ENCODE measurements around the gene MYO7A. TPM values are rescaled to one million over a fixed set of nuclear protein-coding genes. Genes with fewer than 3 reads are reported as not detected.
A peak's percentile ranks its signal among the peaks of the same experiment; 100 is the strongest.
"Not testable (repeated sequence)": the region's sequence is repeated elsewhere in the genome, so short reads cannot be mapped to it uniquely, and the experiment has no call there.

Gene MYO7A
- total RNA-seq, 2 donors from 2014 or later: 10.4 to 12.9 TPM

DNA sequence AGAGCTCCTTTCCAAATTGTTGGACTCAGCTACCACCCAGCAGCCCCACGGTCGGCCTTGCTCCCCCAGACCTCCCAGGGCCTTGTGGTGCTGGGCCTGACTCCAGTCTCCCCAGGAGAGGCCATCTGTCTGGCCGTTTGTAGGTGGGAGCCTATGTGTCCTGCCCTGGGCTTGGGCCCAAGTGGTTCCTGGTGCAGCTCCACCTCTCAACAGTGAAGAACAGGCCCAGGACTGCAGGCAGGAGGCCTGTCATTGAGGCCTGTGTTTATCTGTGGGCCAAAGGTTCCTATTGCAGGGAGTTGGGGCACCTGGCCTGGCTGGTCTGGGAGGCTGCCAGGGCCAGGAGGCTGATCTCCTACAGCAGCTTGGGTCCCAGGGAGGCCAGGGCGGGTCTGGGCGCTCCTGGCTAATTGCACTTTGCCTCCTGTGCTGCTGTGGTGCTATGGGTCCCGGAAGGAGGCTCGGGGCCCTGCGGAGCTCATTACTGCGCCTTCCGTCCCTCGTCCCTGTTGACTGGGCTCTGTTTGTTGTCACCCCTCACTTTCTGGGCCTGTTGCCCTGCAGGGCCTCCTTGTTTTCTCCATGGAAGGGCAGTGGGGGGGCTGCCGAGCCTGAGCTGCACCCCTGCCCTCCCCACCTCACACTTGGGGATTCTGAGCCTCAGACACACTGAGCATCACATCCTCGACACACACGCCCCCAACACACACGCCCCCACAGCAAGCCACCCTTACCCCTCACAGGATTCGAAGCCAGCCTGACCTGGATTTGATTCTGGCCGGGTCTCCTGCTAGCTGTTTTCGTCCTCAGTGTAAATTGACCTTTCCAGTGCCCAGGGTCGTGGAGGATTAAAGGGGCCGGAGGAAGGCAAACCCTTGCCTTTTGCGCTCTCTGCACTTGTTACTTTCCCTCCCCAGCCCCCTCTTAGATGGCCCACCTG lies 32.2 kb upstream of the MYO7A start:
- no peak overlapping the region for H3K4me3 ChIP-seq
- H3K27ac ChIP-seq: peak overlapping the region in 1 of 4 donors; percentile 34
- DNase-seq: peak; percentile 44 to 80 (median 66)
- intact Hi-C loops (cut with DNase I): loop anchor here (10.0 kb wide), 1 partner anchor 171 kb away; no protein-coding TSS in a partner anchor
- WGBS, 2 donors: 79 to 91% methylated on average over 14 to 21 of the region's 21 CpGs
- no peak for TF ChIP-seq POLR2A (IDR thresholded peaks at IDR 0.05)
- TF ChIP-seq, protein P1, sequence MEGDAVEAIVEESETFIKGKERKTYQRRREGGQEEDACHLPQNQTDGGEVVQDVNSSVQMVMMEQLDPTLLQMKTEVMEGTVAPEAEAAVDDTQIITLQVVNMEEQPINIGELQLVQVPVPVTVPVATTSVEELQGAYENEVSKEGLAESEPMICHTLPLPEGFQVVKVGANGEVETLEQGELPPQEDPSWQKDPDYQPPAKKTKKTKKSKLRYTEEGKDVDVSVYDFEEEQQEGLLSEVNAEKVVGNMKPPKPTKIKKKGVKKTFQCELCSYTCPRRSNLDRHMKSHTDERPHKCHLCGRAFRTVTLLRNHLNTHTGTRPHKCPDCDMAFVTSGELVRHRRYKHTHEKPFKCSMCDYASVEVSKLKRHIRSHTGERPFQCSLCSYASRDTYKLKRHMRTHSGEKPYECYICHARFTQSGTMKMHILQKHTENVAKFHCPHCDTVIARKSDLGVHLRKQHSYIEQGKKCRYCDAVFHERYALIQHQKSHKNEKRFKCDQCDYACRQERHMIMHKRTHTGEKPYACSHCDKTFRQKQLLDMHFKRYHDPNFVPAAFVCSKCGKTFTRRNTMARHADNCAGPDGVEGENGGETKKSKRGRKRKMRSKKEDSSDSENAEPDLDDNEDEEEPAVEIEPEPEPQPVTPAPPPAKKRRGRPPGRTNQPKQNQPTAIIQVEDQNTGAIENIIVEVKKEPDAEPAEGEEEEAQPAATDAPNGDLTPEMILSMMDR (IDR thresholded peaks at IDR 0.05): no peak
- no peaks in the 10 kb centered on the region for H3K9me3 ChIP-seq
- no peaks in the 10 kb centered on the region for H3K27me3 ChIP-seq
- H3K36me3 ChIP-seq (replicated peaks in 1 of 2; ENCODE audit: insufficient read depth in 1 of 2, low read depth in 2 of 2): no peaks in the 10 kb centered on the region
- peaks cover 11% of the 10 kb centered on the region for H3K4me1 ChIP-seq
- ATAC-seq: peak; percentile 61

DNA sequence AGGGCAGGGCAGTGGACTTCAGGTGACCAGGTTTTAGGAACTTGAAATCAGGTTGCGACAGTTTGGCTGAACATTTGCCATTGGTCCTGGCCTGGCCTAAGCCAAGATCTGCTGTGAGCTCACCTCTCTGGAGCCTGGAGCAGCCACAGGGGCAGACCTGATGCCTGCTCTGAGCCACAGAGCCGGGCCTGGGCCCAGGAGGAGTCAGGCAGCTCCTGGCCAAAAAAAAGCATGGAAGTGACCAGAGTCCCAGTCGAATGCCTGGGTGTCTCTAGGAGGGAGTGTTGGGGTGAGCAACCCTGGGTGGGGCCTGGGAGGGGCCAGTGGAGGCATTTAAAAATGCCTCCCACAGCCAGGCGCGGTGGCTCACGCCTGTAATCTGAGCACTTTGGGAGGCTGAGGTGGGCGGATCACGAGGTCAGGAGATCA lies 31.4 kb upstream of the MYO7A start:
- DNase-seq (peak in 1 of 4 donors; percentile 10), ATAC-seq (no peak)
- intact Hi-C loops (cut with DNase I): loop anchor here (10.0 kb wide), 1 partner anchor 172 kb away; no protein-coding TSS in a partner anchor
- Histone ChIP-seq H3K4me1 (peaks cover 11% of the 10 kb centered on the region), H3K9me3 (no peaks in the 10 kb centered on the region), H3K36me3 (replicated peaks in 1 of 2; ENCODE audit: insufficient read depth in 1 of 2, low read depth in 2 of 2) (no peaks in the 10 kb centered on the region), H3K4me3 (no peak overlapping the region), H3K27me3 (no peaks in the 10 kb centered on the region), H3K27ac (no peak overlapping the region)
- 93 to 95% methylated on average over 8 of the region's 8 CpGs for WGBS, 2 donors
- no peak for TF ChIP-seq POLR2A (IDR thresholded peaks at IDR 0.05)
- TF ChIP-seq, protein P1 (IDR thresholded peaks at IDR 0.05): no peak

DNA sequence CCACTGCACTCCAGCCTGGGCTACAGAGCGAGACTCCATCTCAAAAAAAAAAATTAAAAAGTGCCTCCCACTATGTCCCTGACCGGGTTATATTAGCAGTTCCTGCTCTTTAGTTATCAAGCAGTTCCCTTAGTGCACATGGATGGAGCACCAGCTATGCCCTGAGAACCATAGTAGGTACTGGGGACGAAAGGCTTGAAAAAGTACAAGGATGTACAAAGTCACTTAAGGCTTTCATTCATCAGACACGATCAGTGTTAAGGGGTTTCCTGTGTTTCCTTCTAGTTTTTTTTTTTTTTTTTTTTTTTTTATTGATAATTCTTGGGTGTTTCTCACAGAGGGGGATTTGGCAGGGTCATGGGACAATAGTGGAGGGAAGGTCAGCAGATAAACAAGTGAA lies 30.9 kb upstream of the MYO7A start:
- H3K27me3 ChIP-seq; ATAC-seq; H3K27ac ChIP-seq; H3K9me3 ChIP-seq; DNase-seq; H3K4me3 ChIP-seq; H3K36me3 ChIP-seq (replicated peaks in 1 of 2; ENCODE audit: insufficient read depth in 1 of 2, low read depth in 2 of 2): not testable (repeated sequence)
- intact Hi-C loops (cut with DNase I): loop anchor here (10.0 kb wide), 1 partner anchor 172 kb away; no protein-coding TSS in a partner anchor
- 75 to 82% methylated on average over 4 of the region's 4 CpGs for WGBS, 2 donors
- peaks cover 11% of the 10 kb centered on the region for H3K4me1 ChIP-seq

DNA sequence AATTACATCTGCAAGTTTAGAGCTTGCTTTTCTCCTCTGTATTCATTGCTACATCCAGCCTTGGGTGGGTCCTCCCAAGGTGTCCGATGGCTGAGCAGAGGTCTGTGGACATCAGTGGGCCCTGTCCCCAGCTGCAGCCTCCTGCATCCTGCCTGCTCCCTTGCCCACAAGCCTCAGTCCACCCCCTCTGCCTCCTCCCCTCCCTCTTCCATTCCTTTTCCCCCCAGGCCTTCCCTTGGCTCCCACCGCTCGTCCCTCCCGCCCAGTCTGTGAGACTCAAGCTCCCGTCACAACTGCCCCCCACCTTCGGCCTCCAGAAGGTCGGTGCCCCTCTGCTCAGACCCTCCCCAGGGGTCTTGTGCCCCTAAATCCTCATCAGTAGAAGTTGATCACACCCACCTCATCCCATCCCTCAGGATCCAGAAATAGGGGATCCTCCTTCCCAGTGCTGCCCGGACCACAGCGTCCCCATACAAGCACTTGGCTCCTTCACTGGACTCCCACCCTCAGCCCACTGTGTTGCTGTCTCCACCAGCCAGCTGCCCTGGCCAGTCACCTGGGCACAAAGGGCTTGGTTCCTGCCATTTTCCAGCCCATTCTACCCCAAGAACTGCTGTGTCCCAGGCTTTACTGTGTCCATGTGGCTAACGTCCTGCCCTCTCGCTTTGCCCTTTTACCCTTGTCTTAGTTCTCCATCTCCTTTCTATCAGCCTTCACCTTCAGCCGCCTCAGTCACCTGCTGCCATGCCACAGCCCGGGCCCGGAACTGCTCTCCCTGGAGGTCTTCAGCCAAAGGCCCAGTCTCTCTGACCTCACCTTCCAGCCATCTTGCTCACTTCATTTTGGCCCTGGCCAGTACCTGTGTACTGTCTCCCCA lies 27.6 kb upstream of the MYO7A start:
- no peaks in the 10 kb centered on the region for H3K36me3 ChIP-seq (replicated peaks in 1 of 2; ENCODE audit: insufficient read depth in 1 of 2, low read depth in 2 of 2)
- intact Hi-C loops (cut with DNase I): no loop called here
- TF ChIP-seq, protein P1 (IDR thresholded peaks at IDR 0.05): no peak
- TF ChIP-seq POLR2A (IDR thresholded peaks at IDR 0.05): no peak
- WGBS, 2 donors: 88 to 94% methylated on average over 14 of the region's 14 CpGs
- H3K9me3 ChIP-seq: no peaks in the 10 kb centered on the region
- no peak for ATAC-seq
- no peak overlapping the region for H3K4me3 ChIP-seq
- no peaks in the 10 kb centered on the region for H3K27me3 ChIP-seq
- H3K4me1 ChIP-seq: peaks cover 7% of the 10 kb centered on the region
- no peak overlapping the region for H3K27ac ChIP-seq
- DNase-seq: peak in 1 of 4 donors; percentile 5

DNA sequence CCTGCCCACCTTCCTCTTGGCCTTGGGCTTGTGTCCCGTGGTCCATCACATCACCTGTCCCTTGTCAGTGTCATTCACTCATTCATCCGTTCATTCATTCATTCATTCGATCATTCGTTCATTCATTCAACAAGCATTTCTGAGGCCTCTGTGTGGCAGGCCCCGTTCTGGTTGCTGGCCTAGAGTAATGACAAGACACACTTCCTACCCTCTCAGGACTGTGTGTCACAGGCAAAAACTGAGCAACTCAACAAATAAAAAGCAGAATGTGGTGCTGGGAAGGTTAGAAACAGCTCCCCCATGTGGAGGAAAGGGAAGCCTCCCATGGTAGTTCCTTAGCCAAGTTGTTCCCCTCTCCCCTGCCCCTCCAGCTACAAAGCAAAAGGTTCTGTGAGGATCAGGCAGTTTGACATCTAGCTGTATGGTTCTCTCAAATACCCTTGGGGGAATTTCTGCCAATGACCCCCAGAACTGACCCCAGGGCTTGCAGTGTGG lies 27.0 kb upstream of the MYO7A start:
- intact Hi-C loops (cut with DNase I): no loop called here
- Histone ChIP-seq H3K4me1 (peaks cover 6% of the 10 kb centered on the region), H3K36me3 (replicated peaks in 1 of 2; ENCODE audit: insufficient read depth in 1 of 2, low read depth in 2 of 2) (no peaks in the 10 kb centered on the region), H3K4me3 (no peak overlapping the region), H3K27me3 (no peaks in the 10 kb centered on the region), H3K9me3 (no peaks in the 10 kb centered on the region), H3K27ac (no peak overlapping the region)
- 58 to 71% methylated on average over 5 of the region's 5 CpGs for WGBS, 2 donors
- DNase-seq (no peak), ATAC-seq (no peak)
- no peak for TF ChIP-seq POLR2A (IDR thresholded peaks at IDR 0.05)
- TF ChIP-seq, protein P1 (IDR thresholded peaks at IDR 0.05): peak in 4 of 7 experiments; percentile 11 to 28 (median 18)

All from body of pancreas (tissue), 4 donors.